HG03520 (cell line): ENCODE measurements around the gene CAST.
"Not testable (repeated sequence)": the region's sequence is repeated elsewhere in the genome, so short reads cannot be mapped to it uniquely, and the experiment has no call there.

Experiments used
- ATAC-seq: cut with Tn5 transposase; IDR thresholded peaks from one replicate; pipeline ENCODE4 v1.9.1; 2021; ENCODE audit warnings: mild to moderate bottlenecking, moderate library complexity; ENCODE audit not compliant: unreplicated experiment

Gene CAST, protein sequence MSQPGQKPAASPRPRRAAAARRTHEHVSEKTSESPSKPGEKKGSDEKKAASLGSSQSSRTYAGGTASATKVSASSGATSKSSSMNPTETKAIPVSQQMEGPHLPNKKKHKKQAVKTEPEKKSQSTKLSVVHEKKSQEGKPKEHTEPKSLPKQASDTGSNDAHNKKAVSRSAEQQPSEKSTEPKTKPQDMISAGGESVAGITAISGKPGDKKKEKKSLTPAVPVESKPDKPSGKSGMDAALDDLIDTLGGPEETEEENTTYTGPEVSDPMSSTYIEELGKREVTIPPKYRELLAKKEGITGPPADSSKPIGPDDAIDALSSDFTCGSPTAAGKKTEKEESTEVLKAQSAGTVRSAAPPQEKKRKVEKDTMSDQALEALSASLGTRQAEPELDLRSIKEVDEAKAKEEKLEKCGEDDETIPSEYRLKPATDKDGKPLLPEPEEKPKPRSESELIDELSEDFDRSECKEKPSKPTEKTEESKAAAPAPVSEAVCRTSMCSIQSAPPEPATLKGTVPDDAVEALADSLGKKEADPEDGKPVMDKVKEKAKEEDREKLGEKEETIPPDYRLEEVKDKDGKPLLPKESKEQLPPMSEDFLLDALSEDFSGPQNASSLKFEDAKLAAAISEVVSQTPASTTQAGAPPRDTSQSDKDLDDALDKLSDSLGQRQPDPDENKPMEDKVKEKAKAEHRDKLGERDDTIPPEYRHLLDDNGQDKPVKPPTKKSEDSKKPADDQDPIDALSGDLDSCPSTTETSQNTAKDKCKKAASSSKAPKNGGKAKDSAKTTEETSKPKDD

DNA sequence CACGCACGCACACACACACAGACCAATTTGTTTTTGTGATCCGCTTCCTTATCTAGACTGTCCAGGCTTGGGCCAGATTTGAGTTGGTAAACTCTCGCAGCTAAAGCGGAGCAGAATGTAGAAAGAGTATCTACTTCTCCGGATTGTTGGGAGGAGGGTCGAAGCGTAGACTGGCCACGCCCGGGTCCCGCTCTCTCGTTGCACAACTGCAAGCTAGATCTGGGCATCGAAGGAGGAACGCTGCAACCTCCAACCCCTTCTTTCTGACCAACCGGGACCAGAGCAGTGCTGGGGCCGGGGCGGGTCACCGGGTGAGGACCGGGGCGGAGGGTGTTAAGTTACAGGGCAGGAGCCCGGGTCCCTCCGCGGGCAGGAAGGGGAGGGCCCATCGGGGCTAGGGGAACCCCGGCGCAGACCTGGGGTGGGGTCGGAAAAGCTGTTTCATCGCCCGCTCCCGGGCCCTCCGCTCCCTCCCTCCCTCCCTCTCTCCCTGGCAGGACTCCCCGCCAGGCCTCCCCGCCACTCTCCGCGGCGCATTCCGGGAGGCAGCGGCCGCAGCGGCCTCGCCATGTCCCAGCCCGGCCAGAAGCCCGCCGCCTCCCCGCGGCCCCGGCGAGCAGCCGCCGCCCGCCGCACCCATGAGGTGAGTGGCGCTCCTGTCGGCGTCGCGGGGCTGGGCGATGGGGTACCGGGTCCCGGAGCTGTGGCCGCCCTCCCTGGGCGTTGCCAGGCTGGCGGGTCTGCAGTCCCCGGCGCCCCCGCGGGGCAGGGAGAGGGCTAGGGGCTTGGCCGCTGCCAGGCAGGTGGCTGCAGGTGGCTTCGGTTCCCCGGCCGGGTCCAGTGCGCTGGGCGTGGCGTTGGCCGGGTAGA, at the start of gene CAST:
CAST (plus strand) TSS at position 522 of the 870 bp plus-strand sequence; CDS start at position 569, 47 bp downstream.
- ATAC-seq, result peak; percentile 48

DNA sequence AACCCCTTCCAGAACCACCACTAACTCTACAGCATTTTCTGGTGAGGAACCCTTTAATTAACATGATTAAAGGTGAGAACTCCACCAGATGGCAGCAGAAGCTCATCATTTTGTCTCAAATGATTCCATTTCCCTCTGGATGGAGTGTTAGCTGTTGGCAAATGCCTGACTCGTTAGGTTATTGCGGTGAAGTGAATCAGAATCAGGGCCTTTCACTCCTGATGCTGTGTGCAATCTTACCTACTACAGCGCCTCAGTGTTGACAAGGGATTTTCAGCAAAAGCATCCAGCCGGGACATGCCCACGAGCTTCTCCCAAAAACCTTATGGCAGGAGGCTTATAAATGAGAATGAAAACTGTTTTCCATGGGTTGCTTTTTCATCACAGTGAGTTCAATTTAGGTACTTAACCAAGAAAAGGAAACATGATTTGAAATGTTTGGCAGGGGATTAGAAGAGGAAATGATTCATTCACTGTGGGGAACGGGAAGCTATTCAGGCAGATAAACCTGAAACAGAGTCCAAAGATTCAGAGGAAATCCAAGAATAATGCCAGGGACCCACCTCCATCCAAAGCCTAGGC, 48.0 kb upstream of the CAST start:
- ATAC-seq, result no peak

DNA sequence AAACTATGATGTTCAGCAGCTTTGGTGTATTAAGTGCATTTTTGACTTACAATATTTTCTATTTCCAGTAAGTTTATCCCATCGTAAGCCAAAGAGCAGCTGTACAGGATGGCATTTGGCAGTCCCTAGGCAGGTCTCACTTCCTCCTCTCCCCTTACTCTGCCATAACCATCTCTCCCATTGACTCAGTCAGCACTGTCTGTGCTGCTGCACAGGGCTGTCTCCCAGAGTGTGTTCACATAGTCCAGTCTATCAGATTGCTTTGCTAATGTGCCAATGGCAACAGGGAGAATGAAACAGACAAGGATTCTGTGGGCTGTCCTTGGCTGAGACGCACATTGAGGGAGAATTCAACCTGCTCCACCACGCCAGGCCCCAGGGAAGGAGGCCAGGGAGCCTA, 47.0 kb upstream of the CAST start:
- ATAC-seq, result no peak

DNA sequence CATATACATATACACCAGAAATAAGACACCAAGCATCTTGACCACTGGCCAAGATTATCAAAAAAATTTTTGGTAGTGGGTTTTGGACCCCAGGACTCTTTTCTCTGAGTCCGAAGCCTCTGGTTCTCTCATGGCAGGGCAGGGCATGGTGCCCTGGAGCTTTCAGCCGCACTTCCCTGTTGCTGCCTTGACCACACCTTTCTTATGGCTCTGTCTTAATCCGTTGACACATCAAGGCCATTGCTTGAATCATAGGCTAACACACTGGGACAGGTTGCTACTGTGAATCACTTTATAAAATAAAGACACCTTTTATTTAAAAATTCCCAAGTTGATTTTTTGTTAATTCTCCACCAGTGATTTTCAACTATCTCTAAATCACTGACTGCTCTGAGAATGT, 45.4 kb upstream of the CAST start:
- no peak for ATAC-seq

DNA sequence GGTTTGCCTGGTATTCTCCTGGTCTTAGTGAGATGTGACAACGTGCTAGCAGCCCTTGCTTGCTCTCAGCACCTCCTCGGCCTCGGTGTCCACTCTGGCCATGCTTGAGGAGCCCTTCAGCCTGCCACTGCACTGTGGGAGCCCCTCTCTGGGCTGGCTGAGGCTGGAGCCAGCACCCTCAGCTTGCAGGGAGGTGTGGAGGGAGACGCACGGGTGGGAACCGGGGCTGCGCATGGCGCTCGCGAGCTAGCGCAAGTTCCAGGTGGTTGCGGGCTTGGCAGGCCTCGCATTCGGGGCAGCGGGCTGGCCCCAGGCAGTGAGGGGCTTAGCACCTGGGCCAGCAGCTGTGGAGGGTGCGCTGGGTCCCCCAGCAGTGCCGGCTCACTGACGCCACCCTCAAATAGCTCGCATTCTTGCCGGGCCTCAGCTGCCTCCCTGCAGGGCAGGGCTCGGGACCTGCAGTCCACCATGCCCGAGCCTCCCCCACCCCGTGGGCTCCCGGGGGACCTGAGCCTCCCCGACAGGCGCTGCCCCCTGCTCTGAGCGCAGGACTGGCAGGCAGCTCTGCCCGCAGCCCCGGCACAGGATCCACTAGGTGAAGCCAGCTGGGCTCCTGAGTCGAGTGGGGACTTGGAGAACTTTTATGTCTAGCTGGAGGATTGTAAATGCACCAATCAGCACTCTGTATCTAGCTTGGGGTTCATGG, 43.7 kb upstream of the CAST start:
- ATAC-seq, result not testable (repeated sequence)

DNA sequence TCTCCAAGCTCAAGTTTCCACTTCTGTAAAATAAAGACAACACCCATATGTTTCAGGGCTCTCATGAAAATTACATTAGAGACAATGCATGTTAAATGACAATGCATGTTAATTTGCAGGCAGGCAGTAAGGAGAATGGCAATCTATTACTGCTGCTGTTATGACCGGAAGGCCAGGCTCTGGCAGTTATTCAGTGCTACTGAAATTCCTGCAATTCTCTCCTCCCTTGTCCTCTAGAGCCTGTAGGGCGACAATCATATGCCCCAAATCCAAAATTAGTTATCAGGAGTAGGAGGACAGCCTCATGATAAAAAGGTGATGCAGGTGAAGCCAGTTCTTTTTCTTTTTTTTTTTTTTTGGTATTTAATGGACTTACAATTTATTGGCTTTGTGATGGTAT, 42.2 kb upstream of the CAST start:
- no peak for ATAC-seq

DNA sequence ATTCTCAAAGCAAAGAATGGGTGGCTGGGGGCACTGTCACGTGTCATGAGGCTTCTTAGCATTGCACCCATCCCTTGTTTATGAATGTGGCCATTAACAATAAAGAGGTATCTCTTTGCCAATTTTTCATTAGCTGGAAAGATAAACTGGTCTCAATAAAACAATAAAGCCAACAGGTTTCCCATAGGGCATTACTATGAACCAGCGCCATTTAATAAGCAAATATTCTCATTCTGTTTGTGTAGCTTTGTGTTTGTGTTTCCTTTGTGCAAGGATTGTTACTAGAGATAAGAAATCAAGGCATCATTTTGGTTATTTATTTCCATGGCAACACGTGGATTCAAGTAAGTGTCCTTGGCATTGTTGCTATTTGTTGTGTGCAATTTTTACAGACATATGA, 37.6 kb upstream of the CAST start:
- no peak for ATAC-seq

DNA sequence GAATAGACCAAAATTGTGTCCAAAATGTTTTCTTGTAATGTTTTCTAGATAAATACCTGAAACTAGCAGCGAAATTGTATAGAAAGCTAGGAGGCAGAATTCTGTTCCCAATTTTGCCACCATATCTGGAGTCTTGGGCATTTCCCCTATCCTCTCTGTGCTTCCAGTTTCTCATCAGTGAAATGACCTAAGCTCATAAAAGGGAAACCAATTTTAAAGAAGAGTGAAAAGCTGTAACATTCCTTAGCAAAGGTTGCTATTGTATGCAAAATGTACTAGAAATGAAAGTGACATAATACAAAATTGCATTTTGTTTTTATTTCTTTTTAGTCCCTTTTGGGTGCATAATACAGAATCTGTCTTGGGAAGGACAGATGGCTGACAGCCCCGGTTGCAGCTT, 36.8 kb upstream of the CAST start:
- ATAC-seq, result no peak

DNA sequence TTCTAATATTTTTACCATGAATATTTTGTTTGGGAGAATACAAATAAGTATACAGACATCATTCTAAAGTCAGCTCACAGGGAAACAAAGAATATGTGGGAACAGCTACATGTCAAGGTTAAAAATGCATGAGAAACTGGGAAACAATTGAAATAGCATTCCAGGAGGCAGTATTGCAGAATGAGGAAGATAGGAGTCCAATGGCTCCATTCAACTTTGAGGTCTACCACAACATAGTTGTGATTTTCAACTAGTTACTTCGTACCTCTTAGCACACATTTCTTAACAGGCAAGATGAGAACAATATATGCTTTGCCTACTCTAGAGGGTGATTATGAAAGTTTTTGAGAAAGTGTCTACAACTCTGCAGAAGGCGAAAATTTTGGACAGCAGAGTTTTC, 35.2 kb upstream of the CAST start:
- no peak for ATAC-seq

DNA sequence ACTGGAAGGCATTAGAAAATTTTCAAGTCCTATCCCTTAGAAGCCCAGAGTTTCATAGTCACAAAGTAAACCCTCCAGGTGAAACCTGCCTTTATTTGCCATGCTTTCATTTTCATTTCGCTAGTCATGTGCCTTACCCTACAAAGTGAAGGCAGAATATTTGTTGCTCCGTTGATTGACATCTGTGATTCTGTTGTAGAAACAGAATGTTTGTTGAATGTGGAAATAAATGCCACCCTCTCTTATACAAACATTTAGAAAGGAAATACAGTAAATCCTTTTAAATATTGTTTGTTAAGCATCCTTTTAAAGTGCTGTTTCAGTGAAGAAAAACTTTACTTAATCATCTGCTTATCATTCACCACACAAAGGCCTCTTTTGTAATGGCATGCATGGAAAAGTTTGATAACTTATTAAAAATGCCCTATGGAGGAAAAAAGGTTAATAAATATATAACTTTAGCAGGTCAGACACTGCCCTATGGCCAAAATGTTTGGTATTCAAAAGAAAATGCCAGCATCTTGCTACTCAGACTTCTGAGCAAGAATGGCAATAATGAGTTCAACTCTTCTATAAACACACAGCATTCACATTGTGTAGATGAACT, 34.3 kb upstream of the CAST start:
- no peak for ATAC-seq

DNA sequence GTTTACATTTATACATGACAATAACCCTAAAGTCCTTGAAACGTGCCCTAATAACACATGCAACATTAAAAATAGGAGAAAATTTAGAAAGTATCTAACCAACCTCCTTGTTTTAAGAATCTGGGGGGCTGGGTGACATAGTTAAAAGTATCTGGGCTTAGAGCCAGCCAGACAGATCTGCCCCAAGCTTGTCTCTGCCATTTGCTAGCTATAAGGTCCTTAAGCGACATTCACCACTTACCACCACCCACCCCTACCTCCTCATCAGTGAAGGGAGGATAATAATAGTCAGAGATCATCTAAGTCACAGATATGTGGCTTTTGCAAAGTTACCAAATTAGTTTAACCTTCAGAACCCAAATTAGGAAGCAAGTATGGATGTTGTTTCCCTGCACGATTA, 33.8 kb upstream of the CAST start:
- ATAC-seq, result no peak

DNA sequence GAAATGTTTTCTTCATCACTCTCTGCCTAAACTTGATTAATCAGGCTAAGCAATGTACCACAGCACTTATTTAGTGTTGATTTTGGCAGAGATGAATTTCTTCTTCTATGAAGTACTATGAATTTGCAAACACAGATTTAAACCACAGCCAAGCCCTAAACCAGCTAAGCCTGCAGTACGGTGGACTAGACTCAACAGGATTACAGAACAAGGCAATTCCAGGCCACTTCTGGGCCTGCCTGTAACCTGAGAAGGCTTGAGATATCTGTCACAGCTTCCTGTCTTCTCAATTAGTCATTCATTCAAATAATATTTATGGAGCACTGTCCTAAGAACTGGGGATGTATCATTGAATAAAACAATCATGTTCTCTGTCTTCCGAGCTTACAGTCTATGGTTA, 32.4 kb upstream of the CAST start:
- ATAC-seq, result no peak

DNA sequence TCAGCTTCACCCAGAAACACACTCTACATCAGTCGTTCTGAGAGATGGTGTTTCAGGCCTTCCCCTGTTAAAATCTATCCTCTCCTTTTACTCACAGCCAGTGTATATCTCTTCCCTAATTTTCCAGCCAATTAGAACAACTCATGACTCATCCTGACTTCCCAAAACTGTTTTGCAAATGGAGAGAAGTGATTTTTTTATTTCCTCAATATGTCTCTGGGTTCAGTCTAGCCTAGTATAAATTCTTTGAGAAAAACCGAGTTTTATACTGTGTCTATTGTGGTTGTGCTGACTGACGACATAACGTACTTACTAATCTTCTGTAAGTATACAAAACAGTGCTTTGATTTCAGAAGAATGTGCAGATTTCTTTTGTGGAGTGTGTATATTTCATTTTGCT, 28.4 kb upstream of the CAST start:
- no peak for ATAC-seq

DNA sequence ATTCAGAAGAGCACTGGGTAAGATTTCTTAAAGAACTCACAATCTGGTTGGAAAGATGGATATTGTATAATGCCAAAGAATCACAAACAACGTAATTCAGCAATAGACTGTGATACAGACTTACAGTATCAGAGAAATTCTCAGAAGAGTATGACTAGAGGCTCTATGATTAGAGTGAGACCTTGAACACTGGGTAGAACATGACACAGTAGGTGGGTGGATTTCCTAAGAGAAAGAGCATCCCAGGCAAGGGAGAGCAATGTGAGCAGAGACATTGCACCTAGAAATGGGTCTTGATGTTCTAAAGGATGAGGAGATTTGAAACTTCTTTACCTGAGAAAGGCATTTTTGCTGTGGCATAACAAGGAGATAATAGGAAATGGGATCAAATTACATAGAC, 27.3 kb upstream of the CAST start:
- ATAC-seq, result no peak

DNA sequence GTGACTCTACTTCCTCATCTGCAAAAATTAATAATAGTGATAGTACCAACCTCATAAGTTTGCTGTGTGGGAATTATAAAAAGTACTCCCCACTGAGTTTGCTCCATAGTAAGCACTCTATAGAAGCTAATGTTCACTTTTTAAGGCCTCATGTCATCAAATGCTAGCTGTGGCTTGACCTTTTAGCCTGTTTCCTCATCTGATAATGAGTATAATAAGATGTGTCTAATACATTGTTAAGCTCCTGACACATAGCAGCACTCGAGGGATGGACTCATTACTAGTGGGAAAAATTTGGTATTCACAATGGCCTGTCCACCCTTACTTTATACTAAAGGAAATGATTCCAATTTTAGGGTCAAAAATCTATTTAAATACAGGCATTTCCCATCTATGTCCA, 26.1 kb upstream of the CAST start:
- ATAC-seq, result no peak

DNA sequence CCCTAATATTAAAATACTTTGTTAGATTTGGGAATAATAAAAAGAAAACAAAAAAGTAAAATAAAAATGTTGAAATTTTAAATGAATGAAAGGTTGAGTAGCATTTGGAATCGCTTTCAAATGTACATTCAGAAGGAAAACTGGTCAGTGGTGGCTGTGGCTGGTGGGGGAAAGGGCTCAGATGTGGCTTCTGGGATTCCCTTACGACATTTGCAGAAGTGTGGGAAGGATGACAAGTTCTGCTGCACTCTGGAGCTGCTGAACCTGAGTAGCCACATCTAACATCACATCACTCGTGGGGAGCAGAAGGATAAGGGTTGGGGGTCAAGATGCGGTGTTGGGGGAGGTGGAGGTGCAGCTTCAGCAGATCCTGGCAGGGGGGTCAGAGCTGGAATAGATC, 25.6 kb upstream of the CAST start:
- ATAC-seq, result no peak

DNA sequence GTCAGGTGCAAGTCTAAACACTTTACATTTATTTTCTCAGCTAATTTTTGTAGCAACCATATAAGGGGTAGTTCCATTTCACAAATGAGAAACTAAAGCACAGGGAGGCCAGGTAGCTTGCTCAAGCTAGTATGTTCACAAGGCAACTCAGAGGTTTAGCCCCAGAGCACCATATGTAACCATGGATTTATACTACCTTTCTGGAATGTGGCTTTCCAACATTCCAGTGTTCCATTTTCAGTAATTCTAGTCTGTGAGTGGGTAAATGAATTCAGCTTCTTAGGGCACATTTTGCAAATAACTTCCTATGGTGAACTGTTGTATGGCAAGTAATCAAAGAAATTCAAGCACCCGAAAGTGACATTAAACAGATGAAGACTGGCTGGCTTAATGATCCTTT, 25.0 kb upstream of the CAST start:
- ATAC-seq, result no peak

DNA sequence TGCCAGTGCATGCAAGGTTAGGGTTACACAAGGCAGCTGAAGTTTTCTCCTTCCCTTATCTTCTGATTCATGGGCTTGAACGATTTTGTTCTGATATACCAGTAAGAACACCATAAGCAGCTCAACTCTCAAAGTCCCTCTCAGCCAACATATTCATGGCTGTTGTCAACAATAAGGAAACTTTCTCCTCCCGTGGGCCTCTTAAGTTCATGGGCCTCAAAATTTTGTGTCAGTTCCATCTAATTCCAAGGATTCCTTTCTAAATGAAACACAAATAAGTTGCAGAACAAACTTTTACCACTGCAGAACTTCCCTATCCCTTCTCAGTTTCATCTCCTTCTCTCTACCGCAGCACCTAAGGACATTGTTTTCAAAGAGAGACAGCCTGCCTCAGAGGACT, 23.6 kb upstream of the CAST start:
- no peak for ATAC-seq

DNA sequence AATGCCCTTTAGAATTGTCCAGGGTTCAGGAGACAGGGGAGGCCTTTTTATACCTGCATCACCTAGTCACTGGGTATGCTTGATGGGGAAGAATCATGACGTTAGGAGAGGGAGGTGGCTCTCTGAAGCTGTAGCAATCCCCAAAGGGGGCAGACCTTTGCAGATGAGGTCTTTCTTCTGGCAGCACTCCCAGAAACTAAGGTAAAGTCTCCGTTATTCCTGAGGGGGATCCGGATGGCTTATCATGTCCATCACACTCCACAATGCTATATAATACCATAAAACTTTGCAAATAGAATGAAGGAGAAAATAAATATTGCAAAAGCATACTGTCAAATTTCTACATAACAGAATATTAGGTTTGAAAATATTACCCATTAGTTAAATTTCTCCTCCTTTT, 21.5 kb upstream of the CAST start:
- no peak for ATAC-seq
